ENCODE data around the gene DIS3L2.

- TF ChIP-seq CTCF (IDR thresholded peaks at IDR 0.05) (no peak), POLR2AphosphoS5 (IDR thresholded peaks at IDR 0.05) (no peak), POLR2A (IDR thresholded peaks at IDR 0.05) (no peak)
Measured at GRCh38 chr2:232023426-232023825, 61.9 kb downstream of the DIS3L2 start.
